Neuronal stem cell (in vitro differentiated cells): Measurements from ENCODE around the gene BLVRA.

Experiments
- DNase-seq: peaks from one replicate; pipeline ENCODE4 v3.0.0-alpha.2; 2013; ENCODE audit warnings: low spot score
- H2AFZ ChIP-seq: one replicate; pipeline ENCODE4 v1.6.1; 2013; ENCODE audit warnings: mild to moderate bottlenecking, low read length, inconsistent platforms
- H2AK5ac ChIP-seq: 2 replicates; pipeline ENCODE4 v1.6.1; 2013; ENCODE audit warnings: low read depth, mild to moderate bottlenecking, inconsistent platforms, low read length, moderate library complexity, mixed read lengths
- H2BK120ac ChIP-seq: 2 replicates; pipeline ENCODE4 v1.6.1; 2013; ENCODE audit warnings: low read depth, mild to moderate bottlenecking, inconsistent platforms, low read length, moderate library complexity, mixed read lengths
- H2BK12ac ChIP-seq: one replicate; pipeline ENCODE4 v1.6.1; 2013; ENCODE audit warnings: low read length, inconsistent platforms
- H2BK15ac ChIP-seq: 2 replicates; pipeline ENCODE4 v1.6.1; 2013; ENCODE audit warnings: mild to moderate bottlenecking, low read length, inconsistent platforms, mixed read lengths
- H2BK5ac ChIP-seq: one replicate; pipeline ENCODE4 v1.6.1; 2013; ENCODE audit warnings: inconsistent platforms, mild to moderate bottlenecking, low read length, moderate library complexity
- H3K14ac ChIP-seq: one replicate; pipeline ENCODE4 v1.6.1; 2013; ENCODE audit warnings: low read length, inconsistent platforms
- H3K18ac ChIP-seq: 2 replicates; pipeline ENCODE4 v1.6.1; 2013; ENCODE audit warnings: low read length, inconsistent platforms
- H3K23ac ChIP-seq: 2 replicates; pipeline ENCODE4 v1.6.1; 2013; ENCODE audit warnings: low read depth, mild to moderate bottlenecking, mixed read lengths, low read length, inconsistent platforms; ENCODE audit not compliant: poor library complexity
- H3K27ac ChIP-seq: replicated peaks from 3 replicates; pipeline ENCODE4 v1.5.1; 2013; ENCODE audit warnings: low read length, inconsistent platforms
- H3K27me3 ChIP-seq, 3 experiments: 2 replicates each; pipeline ENCODE4 v1.6.1; 2013; ENCODE audit warnings: low read length in 3 of 3, mild to moderate bottlenecking in 2 of 3, inconsistent platforms in 1 of 3, low read depth in 1 of 3, mixed read lengths in 1 of 3, moderate library complexity in 1 of 3; ENCODE audit not compliant: control insufficient read depth in 3 of 3, insufficient read depth in 3 of 3
- H3K36me3 ChIP-seq, 2 donors: replicated peaks in 1 of 2; 2 replicates each; pipeline ENCODE4 v1.6.1; 2013; ENCODE audit warnings: low read length in 2 of 2; ENCODE audit not compliant: control insufficient read depth in 2 of 2, insufficient read depth in 2 of 2
- H3K4ac ChIP-seq: 2 replicates; pipeline ENCODE4 v1.6.1; 2013; ENCODE audit warnings: inconsistent platforms, mild to moderate bottlenecking, low read length, moderate library complexity
- H3K4me1 ChIP-seq, 2 donors: 1 replicate in 1 of 2; 2 replicates in 1 of 2; pipeline ENCODE4 v1.6.1; 2013; ENCODE audit warnings: low read length in 2 of 2, low read depth in 1 of 2; ENCODE audit not compliant: control insufficient read depth in 2 of 2, insufficient read depth in 1 of 2
- H3K4me2 ChIP-seq: one replicate; pipeline ENCODE4 v1.6.1; 2013; ENCODE audit warnings: mild to moderate bottlenecking, low read length, inconsistent platforms; ENCODE audit not compliant: insufficient read depth, poor library complexity, severe bottlenecking
- H3K4me3 ChIP-seq, 2 donors: 2 replicates each; pipeline ENCODE4 v1.5.1; 2013; ENCODE audit warnings: low read length in 2 of 2, mild to moderate bottlenecking in 2 of 2, inconsistent platforms in 1 of 2, moderate library complexity in 1 of 2
- H3K79me1 ChIP-seq: one replicate; pipeline ENCODE4 v1.6.1; 2013; ENCODE audit warnings: low read depth, mild to moderate bottlenecking, inconsistent platforms, low read length, moderate library complexity
- H3K9ac ChIP-seq: one replicate; pipeline ENCODE4 v1.6.1; 2013; ENCODE audit warnings: mild to moderate bottlenecking, low read depth, low read length, inconsistent platforms; ENCODE audit not compliant: poor library complexity
- H3K9me3 ChIP-seq, 2 donors: replicated peaks in 1 of 2; 2 replicates each; pipeline versions ENCODE3 to v1.6.1; 2013; ENCODE audit warnings: low read length in 2 of 2, mild to moderate bottlenecking in 2 of 2, inconsistent platforms in 1 of 2, low read depth in 1 of 2, mixed read lengths in 1 of 2, moderate library complexity in 1 of 2; ENCODE audit not compliant: control insufficient read depth in 2 of 2, insufficient read depth in 1 of 2
- H4K8ac ChIP-seq: one replicate; pipeline ENCODE4 v1.6.1; 2013; ENCODE audit warnings: low read depth, mild to moderate bottlenecking, inconsistent platforms, low read length, moderate library complexity
- H4K91ac ChIP-seq: one replicate; pipeline ENCODE4 v1.6.1; 2013; ENCODE audit warnings: low read length, low read depth, mild to moderate bottlenecking, inconsistent platforms; ENCODE audit not compliant: poor library complexity
- WGBS, 2 donors: extraction: QIAGEN DNeasy Blood & Tissue Kit; methylation state at CpG; one replicate each; pipeline ENCODE4 v1.1.7; 2013; ENCODE audit warnings: missing lambda C conversion rate in 2 of 2, mixed read lengths in 1 of 2; ENCODE audit not compliant: insufficient read length in 2 of 2, insufficient replicate concordance in 1 of 2; ENCODE audit errors: extremely low coverage in 2 of 2; 5-methylcytosine and 5-hydroxymethylcytosine counted together

BLVRA gene

DNA sequence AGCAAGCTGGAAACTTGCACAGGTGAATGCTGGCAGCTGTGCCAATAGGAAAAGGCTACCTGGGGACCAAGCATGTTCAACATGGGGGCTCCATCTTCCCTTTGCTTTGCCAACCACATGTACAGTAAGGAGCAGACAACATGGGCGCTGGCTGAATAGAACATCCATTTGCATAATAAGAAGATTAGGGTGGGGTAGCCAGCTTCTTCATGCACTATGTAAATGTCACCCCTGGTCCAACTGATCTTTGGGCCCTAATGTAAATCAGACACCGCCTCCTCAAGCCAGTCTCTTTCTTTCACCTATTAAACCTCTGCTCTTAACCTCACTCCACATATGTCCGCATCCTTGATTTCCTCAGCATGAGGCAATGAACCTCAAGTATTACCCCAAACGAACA is 84.8 kb downstream of the BLVRA start:
- no peaks in the 10 kb centered on the region for H3K79me1 ChIP-seq
- no peak overlapping the region for H2BK15ac ChIP-seq
- H2BK5ac ChIP-seq: no peak overlapping the region
- H3K18ac ChIP-seq: no peak overlapping the region
- no CpG with 5 or more reads among the region's 4 CpGs for WGBS, 2 donors
- no peak overlapping the region for H2BK12ac ChIP-seq
- H3K36me3 ChIP-seq: no peaks in the 10 kb centered on the region
- no peak overlapping the region for H2AFZ ChIP-seq
- H4K91ac ChIP-seq: no peak overlapping the region
- no peak overlapping the region for H3K4ac ChIP-seq
- no peak overlapping the region for H3K14ac ChIP-seq
- H3K23ac ChIP-seq: no peak overlapping the region
- H3K4me2 ChIP-seq: no peak overlapping the region
- peaks cover 0 to 9% (median 0%) of the 10 kb centered on the region in 3 experiments for H3K27me3 ChIP-seq
- peaks cover 0 to 1% of the 10 kb centered on the region in 2 donors for H3K4me1 ChIP-seq
- no peak overlapping the region for H3K4me3 ChIP-seq
- no peak overlapping the region for H3K27ac ChIP-seq
- DNase-seq: no peak
- no peak overlapping the region for H2BK120ac ChIP-seq
- no peak overlapping the region for H2AK5ac ChIP-seq
- H3K9ac ChIP-seq: no peak overlapping the region
- H4K8ac ChIP-seq: no peak overlapping the region
- no peaks in the 10 kb centered on the region for H3K9me3 ChIP-seq

DNA sequence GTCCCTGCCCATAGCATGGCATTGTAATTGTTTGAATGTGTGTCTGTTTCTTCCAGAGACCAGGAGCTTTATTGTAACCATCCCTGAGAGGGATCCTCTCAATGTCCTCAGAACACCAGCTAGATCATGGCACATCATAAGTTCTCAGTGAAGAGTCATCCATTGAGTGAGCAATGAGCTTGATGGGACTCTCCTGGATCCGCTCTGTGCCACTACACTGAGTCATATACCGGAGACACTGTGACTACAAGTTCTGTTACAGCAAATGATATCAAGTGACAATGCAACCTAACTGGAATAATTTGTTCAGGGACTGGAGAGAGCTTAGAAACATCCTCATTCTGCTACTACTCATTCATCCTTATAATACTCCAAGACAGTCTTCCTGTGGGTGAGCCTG is 85.8 kb downstream of the BLVRA start:
- no peak overlapping the region for H4K91ac ChIP-seq
- H2BK5ac ChIP-seq: no peak overlapping the region
- H3K14ac ChIP-seq: no peak overlapping the region
- H3K4me2 ChIP-seq: no peak overlapping the region
- H3K18ac ChIP-seq: no peak overlapping the region
- no peak overlapping the region for H3K4ac ChIP-seq
- no peaks in the 10 kb centered on the region for H3K9me3 ChIP-seq
- H3K23ac ChIP-seq: no peak overlapping the region
- H3K36me3 ChIP-seq: no peaks in the 10 kb centered on the region
- no peak overlapping the region for H2BK12ac ChIP-seq
- no peak overlapping the region for H3K9ac ChIP-seq
- H2AFZ ChIP-seq: no peak overlapping the region
- H3K4me1 ChIP-seq: no peaks in the 10 kb centered on the region
- no peak overlapping the region for H2BK15ac ChIP-seq
- no peaks in the 10 kb centered on the region for H3K79me1 ChIP-seq
- H3K27me3 ChIP-seq: peaks cover 0 to 8% (median 0%) of the 10 kb centered on the region in 3 experiments
- no peak for DNase-seq
- H2BK120ac ChIP-seq: no peak overlapping the region
- WGBS, 2 donors: no CpG with 5 or more reads among the region's 2 CpGs
- no peak overlapping the region for H4K8ac ChIP-seq
- H2AK5ac ChIP-seq: no peak overlapping the region
- H3K4me3 ChIP-seq: no peak overlapping the region
- H3K27ac ChIP-seq: no peak overlapping the region

DNA sequence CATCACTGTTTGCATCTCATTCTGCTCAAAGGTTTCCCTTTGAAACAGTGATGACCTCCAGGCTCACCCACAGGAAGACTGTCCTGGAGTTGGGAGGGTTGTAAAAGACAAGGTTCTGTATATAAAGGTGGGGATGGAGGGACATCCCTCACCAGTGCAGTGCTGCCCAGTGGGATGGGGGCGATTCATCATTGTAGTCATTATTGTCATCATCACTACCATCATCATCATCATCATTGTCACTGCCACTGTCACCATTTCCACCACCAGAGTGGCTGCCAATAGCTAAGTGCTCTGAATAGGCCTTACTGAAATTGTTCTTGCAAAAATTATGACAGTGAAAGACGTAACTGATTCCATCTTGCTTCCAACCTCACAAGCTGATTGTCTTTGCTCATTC is 86.2 kb downstream of the BLVRA start:
- no peaks in the 10 kb centered on the region for H3K9me3 ChIP-seq
- H3K23ac ChIP-seq: no peak overlapping the region
- no peak overlapping the region for H2BK15ac ChIP-seq
- WGBS, 2 donors: no CpG with 5 or more reads among the region's 2 CpGs
- DNase-seq: no peak
- H3K4me1 ChIP-seq: no peaks in the 10 kb centered on the region
- H3K27ac ChIP-seq: no peak overlapping the region
- H2BK12ac ChIP-seq: no peak overlapping the region
- H2BK5ac ChIP-seq: no peak overlapping the region
- H3K4me3 ChIP-seq: no peak overlapping the region
- no peak overlapping the region for H4K91ac ChIP-seq
- no peak overlapping the region for H2AFZ ChIP-seq
- H2AK5ac ChIP-seq: no peak overlapping the region
- H3K4ac ChIP-seq: no peak overlapping the region
- no peak overlapping the region for H3K18ac ChIP-seq
- H3K27me3 ChIP-seq: peaks cover 0 to 8% (median 0%) of the 10 kb centered on the region in 3 experiments
- H3K36me3 ChIP-seq: no peaks in the 10 kb centered on the region
- H3K79me1 ChIP-seq: no peaks in the 10 kb centered on the region
- no peak overlapping the region for H2BK120ac ChIP-seq
- no peak overlapping the region for H3K14ac ChIP-seq
- H3K4me2 ChIP-seq: no peak overlapping the region
- H4K8ac ChIP-seq: no peak overlapping the region
- H3K9ac ChIP-seq: no peak overlapping the region

DNA sequence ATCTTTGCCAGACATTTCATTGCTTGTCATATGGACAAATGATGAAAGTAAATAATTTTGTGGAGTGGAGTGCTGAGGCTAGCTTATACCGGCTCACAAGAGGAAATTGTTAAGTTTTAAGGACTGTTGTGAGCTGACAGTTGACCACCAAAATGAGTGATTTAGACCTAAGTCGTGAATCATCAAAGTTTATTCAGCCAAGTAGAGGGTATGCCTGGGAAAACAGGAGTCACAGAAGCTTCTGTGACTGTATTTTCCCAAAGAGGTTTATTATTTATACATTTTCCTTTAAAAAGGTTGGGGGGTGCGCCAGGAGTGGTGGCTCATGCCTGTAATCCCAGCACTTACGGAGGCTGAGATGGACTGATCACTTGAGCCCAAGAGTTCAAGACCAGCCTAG is 89.0 kb downstream of the BLVRA start:
- H3K9me3 ChIP-seq: no peaks in the 10 kb centered on the region
- H2BK120ac ChIP-seq: no peak overlapping the region
- H2BK12ac ChIP-seq: no peak overlapping the region
- no peak overlapping the region for H3K23ac ChIP-seq
- H3K36me3 ChIP-seq: no peaks in the 10 kb centered on the region
- peaks cover 0 to 4% (median 0%) of the 10 kb centered on the region in 3 experiments for H3K27me3 ChIP-seq
- H4K91ac ChIP-seq: no peak overlapping the region
- no peak overlapping the region for H3K4me2 ChIP-seq
- H3K79me1 ChIP-seq: no peaks in the 10 kb centered on the region
- H2AFZ ChIP-seq: no peak overlapping the region
- H3K4ac ChIP-seq: no peak overlapping the region
- DNase-seq: no peak
- WGBS, 2 donors: no CpG with 5 or more reads among the region's 4 CpGs
- no peak overlapping the region for H3K27ac ChIP-seq
- no peak overlapping the region for H2AK5ac ChIP-seq
- no peaks in the 10 kb centered on the region for H3K4me1 ChIP-seq
- H2BK5ac ChIP-seq: no peak overlapping the region
- H3K4me3 ChIP-seq: no peak overlapping the region
- no peak overlapping the region for H3K9ac ChIP-seq
- no peak overlapping the region for H3K18ac ChIP-seq
- no peak overlapping the region for H4K8ac ChIP-seq
- no peak overlapping the region for H3K14ac ChIP-seq
- no peak overlapping the region for H2BK15ac ChIP-seq
